Glutamatergic neuron (in vitro differentiated cells): ENCODE measurements around the gene GPBP1L1. TPM values are rescaled to one million over a fixed set of nuclear protein-coding genes. Genes with fewer than 3 reads are reported as not detected.

Source experiments
- DNase-seq: peaks from one replicate; pipeline ENCODE4 v3.0.0; 2022
- H3K27ac Mint-ChIP-seq: one replicate; pipeline ENCODE4 v1.8.0; 2020; ENCODE audit warnings: mild to moderate bottlenecking, mixed read lengths, inconsistent platforms; ENCODE audit not compliant: unreplicated experiment
- H3K27me3 Mint-ChIP-seq: one replicate; pipeline ENCODE4 v1.8.0; 2020; ENCODE audit warnings: mild to moderate bottlenecking, moderate library complexity, mixed read lengths, inconsistent platforms; ENCODE audit not compliant: unreplicated experiment
- H3K36me3 Mint-ChIP-seq: one replicate; pipeline ENCODE4 v1.8.0; 2020; ENCODE audit warnings: mild to moderate bottlenecking, mixed read lengths, inconsistent platforms; ENCODE audit not compliant: unreplicated experiment
- H3K4me1 Mint-ChIP-seq: one replicate; pipeline ENCODE4 v1.8.0; 2020; ENCODE audit warnings: mild to moderate bottlenecking, low read depth, mixed read lengths, inconsistent platforms; ENCODE audit not compliant: unreplicated experiment
- H3K4me3 Mint-ChIP-seq: one replicate; pipeline ENCODE4 v1.8.0; 2020; ENCODE audit warnings: mild to moderate bottlenecking, mixed read lengths, inconsistent platforms; ENCODE audit not compliant: unreplicated experiment
- H3K9me3 Mint-ChIP-seq: one replicate; pipeline ENCODE4 v1.8.0; 2020; ENCODE audit warnings: mild to moderate bottlenecking, moderate library complexity, mixed read lengths, inconsistent platforms; ENCODE audit not compliant: unreplicated experiment
- CTCF ChIP-seq: fragments of 200-600 bp; sonication (generic); IDR thresholded peaks from one replicate; pipeline ENCODE4 v1.5.0; 2021; ENCODE audit not compliant: partially characterized antibody, unreplicated experiment
- total RNA-seq: library from RNA; stranded (reverse); fragmentation: NEBNext Ultra II Directional; extraction: Animal tissue kit (Norgen Biotek cat#: 25700); gene quantifications from one replicate; pipeline ENCODE4 v1.2.1, GENCODE V29; 2021; ENCODE audit not compliant: unreplicated experiment

GPBP1L1 gene
- total RNA-seq, 1 donor from 2014 or later: 103 TPM

DNA sequence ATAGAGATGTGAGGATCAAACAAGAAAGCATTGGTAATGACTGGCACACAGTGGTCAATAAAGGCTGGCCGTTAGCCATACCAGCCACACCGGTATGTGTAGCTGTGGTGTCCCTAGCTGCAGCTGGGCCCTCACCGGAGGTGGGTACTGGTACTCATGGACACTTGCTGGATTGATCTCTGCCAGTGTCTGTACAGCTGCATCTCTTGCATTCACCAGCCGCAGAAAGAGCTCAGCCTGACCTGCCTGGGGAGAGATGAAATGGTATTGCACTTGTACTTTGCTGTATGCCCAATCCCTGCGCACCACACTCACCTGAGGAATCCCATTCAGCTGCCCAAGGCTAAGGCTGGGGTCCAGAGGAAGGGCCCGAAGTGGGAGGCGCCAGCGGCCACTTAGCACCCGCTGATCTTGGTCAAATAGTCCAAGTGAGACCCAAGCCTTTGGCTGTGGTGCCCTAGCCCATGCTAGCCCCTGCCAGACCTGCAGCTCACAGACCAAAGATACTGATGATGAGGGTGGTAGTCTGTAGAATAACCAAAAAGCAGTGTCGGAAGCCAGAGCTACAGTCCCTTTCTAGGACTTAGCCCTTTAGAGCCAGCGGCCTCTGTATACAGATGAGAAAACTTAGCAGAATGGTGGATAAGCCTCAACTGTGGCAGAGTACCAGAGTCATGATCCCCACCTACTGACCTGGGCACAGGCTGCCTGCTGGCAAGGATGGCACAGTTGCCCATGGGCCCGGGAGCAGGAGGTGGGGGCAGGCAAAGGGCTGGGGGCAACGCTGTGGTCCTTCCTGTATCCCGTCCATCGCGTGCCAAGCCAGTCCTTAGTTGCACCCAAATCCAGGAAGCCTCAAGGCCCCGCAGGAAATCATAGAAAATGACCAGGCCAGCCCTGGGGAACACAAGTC is 65.5 kb downstream of the GPBP1L1 start:
- Mint-ChIP-seq H3K4me1 (peaks cover 2% of the 10 kb centered on the region), H3K36me3 (no peaks in the 10 kb centered on the region), H3K27me3 (peaks cover 6% of the 10 kb centered on the region), H3K4me3 (no peak overlapping the region), H3K9me3 (peaks cover 7% of the 10 kb centered on the region), H3K27ac (no peak overlapping the region)
- DNase-seq: no peak
- no peak for TF ChIP-seq CTCF

- peaks cover 5% of the 10 kb centered on the region for H3K9me3 Mint-ChIP-seq
- no peaks in the 10 kb centered on the region for H3K36me3 Mint-ChIP-seq
- peaks cover 3% of the 10 kb centered on the region for H3K27me3 Mint-ChIP-seq
- H3K4me3 Mint-ChIP-seq: no peak overlapping the region
- DNase-seq: no peak
- H3K27ac Mint-ChIP-seq: no peak overlapping the region
- TF ChIP-seq CTCF: no peak
- H3K4me1 Mint-ChIP-seq: peaks cover 1% of the 10 kb centered on the region
These were observed 67.0 kb downstream of the GPBP1L1 start for GRCh38 chr1:45619149-45619921.

DNA sequence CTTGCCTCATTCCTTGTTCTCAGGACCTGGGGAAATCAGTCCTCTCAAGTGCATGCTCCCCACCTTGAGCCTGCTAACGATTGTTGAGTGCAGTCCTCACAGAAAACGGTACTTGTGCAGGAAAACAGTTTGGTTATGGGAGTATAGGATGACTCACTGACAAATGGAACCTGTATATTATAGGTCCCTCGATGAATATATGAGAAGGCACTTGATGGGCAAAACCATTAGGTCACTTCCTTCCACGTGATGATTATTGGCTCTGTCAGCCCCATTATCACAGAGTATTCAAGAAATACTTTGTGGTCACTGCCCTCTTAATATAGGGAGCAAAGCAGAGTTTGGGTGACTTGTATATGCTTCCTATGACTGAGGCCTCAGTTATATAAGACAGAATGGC is 68.7 kb downstream of the GPBP1L1 start:
- Mint-ChIP-seq H3K4me3 (no peak overlapping the region), H3K36me3 (no peaks in the 10 kb centered on the region), H3K27ac (no peak overlapping the region), H3K9me3 (peaks cover 1% of the 10 kb centered on the region), H3K27me3 (peaks cover 1% of the 10 kb centered on the region), H3K4me1 (no peaks in the 10 kb centered on the region)
- DNase-seq: no peak
- no peak for TF ChIP-seq CTCF

DNA sequence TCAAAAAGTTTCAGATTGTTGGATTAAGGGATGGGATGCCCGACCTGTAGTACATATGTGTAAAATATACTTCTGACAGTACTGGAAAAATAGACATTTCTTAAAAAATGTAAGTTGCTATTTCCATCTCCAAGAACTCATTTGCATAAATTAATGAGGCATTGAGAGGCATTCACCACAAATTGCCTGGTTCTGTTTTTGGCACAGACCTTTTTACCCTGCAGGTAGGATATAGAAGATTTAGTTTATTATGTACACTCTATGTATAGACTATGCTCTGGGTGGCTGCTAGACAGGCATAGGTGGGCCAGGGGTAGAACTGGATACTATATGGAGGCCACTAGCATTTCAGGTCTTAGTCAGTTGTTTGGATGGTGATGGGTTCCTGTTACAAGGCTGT is 70.4 kb downstream of the GPBP1L1 start:
- peaks cover 1% of the 10 kb centered on the region for H3K9me3 Mint-ChIP-seq
- no peak overlapping the region for H3K4me3 Mint-ChIP-seq
- no peak for DNase-seq
- H3K27ac Mint-ChIP-seq: no peak overlapping the region
- H3K4me1 Mint-ChIP-seq: no peaks in the 10 kb centered on the region
- no peak for TF ChIP-seq CTCF
- peaks cover 1% of the 10 kb centered on the region for H3K27me3 Mint-ChIP-seq
- H3K36me3 Mint-ChIP-seq: no peaks in the 10 kb centered on the region
